Endothelial cell of umbilical vein (primary cell): ENCODE results near the gene TMEM119. TPM values are rescaled to one million over a fixed set of nuclear protein-coding genes. Genes with fewer than 3 reads are reported as not detected.

ENCODE experiments used
- BruUV-seq: library from RNA; stranded (reverse); fragments of 400-500 nt; replicated peaks from 2 replicates; lab custom pipeline; 2021; lab: Mats Ljungman, UMichigan
- CTCF ChIA-PET: fragments of 300-600, 350-600 bp; sonication (Branson Sonifier 250); formaldehyde crosslinking; loops from one replicate; lab custom pipeline; 2021; ENCODE audit warnings: antibody characterized with exemption, inconsistent platforms; lab: Charles Lee
- POLR2A ChIA-PET: fragments of 300-600, 350-600 bp; sonication (Branson Sonifier 250); formaldehyde crosslinking; loops from one replicate; lab custom pipeline; 2021; ENCODE audit warnings: antibody characterized with exemption, inconsistent platforms; lab: Charles Lee
- DNase-seq: peaks from one replicate; pipeline ENCODE4 v3.0.0-alpha.2; 2011; ENCODE audit warnings: low read depth, low spot score
- FAIRE-seq: peaks from 2 replicates; lab custom pipeline; 2011; peaks lifted over from hg19 to GRCh38; lab: Jason Lieb, UNC
- H2AFZ ChIP-seq: 2 replicates; pipeline ENCODE4 v1.6.0; 2012; ENCODE audit warnings: low read depth, low read length, control low read depth, inconsistent platforms
- H3K27ac ChIP-seq: 2 replicates; pipeline ENCODE4 v1.5.1; 2011; ENCODE audit warnings: low read depth, mild to moderate bottlenecking, control low read depth, low read length, moderate library complexity; ENCODE audit not compliant: insufficient read depth
- H3K27me3 ChIP-seq, 2 experiments: 2 replicates each; pipeline versions ENCODE4 v1.6.0 to v1.6.1; 2011; ENCODE audit warnings: low read length in 2 of 2, mixed read lengths in 1 of 2; ENCODE audit not compliant: control insufficient read depth in 2 of 2, insufficient read depth in 2 of 2
- H3K36me3 ChIP-seq, 2 experiments: 2 replicates in 1 of 2; 3 replicates in 1 of 2; pipeline ENCODE4 v1.5.1; 2011; ENCODE audit warnings: low read length in 2 of 2, mild to moderate bottlenecking in 1 of 2, moderate library complexity in 1 of 2; ENCODE audit not compliant: control insufficient read depth in 2 of 2, insufficient read depth in 2 of 2; ENCODE audit errors: extremely low read depth in 1 of 2
- H3K4me1 ChIP-seq: 3 replicates; pipeline ENCODE4 v1.5.1; 2011; ENCODE audit warnings: mild to moderate bottlenecking, low read length; ENCODE audit not compliant: control insufficient read depth, insufficient read depth; ENCODE audit errors: extremely low read depth
- H3K4me2 ChIP-seq: 2 replicates; pipeline ENCODE4 v1.6.1; 2011; ENCODE audit warnings: low read length, control low read depth, mixed read lengths; ENCODE audit not compliant: insufficient read depth
- H3K4me3 ChIP-seq, 3 experiments: fragments of 200-600 bp in 1 of 3; sonication (generic), shearing (Covaris generic) in 1 of 3; replicated peaks in 1 of 3; 2 replicates each; pipeline ENCODE4 v1.5.1; 2011 to 2016; ENCODE audit warnings: control low read depth in 3 of 3, low read length in 3 of 3, mild to moderate bottlenecking in 2 of 3, inconsistent platforms in 1 of 3, low read depth in 1 of 3, moderate library complexity in 1 of 3; ENCODE audit not compliant: insufficient read depth in 1 of 3
- H3K79me2 ChIP-seq: 2 replicates; pipeline ENCODE4 v1.6.0; 2012; ENCODE audit warnings: low read length, inconsistent platforms; ENCODE audit not compliant: control insufficient read depth, insufficient read depth
- H3K9ac ChIP-seq: replicated peaks from 2 replicates; pipeline ENCODE3; 2011; ENCODE audit warnings: low read length, control low read depth; ENCODE audit not compliant: insufficient read depth; ENCODE audit errors: extremely low read depth
- H3K9me1 ChIP-seq: replicated peaks from 3 replicates; pipeline ENCODE4 v1.6.0; 2011; ENCODE audit warnings: mild to moderate bottlenecking, low read length; ENCODE audit not compliant: control insufficient read depth, insufficient read depth; ENCODE audit errors: extremely low read depth
- H3K9me3 ChIP-seq: replicated peaks from 2 replicates; pipeline ENCODE4 v1.5.1; 2012; ENCODE audit warnings: low read length, inconsistent platforms; ENCODE audit not compliant: control insufficient read depth, insufficient read depth
- H4K20me1 ChIP-seq: replicated peaks from 2 replicates; pipeline ENCODE3; 2011; ENCODE audit warnings: mild to moderate bottlenecking, low read length; ENCODE audit not compliant: control insufficient read depth, insufficient read depth; ENCODE audit errors: extremely low read depth
- CTCF ChIP-seq, 2 donors: IDR thresholded peaks; 1 replicate in 1 of 2; 2 replicates in 1 of 2; pipeline ENCODE4 v1.5.1; 2011; ENCODE audit warnings: low read length in 2 of 2, mild to moderate bottlenecking in 2 of 2, moderate library complexity in 2 of 2, control low read depth in 1 of 2, inconsistent platforms in 1 of 2, low read depth in 1 of 2; ENCODE audit not compliant: insufficient read depth in 1 of 2; ENCODE audit errors: extremely low read depth in 1 of 2
- EZH2 ChIP-seq: IDR thresholded peaks from 2 replicates; pipeline ENCODE4 v1.6.1; 2012; ENCODE audit warnings: borderline replicate concordance, low read depth, mild to moderate bottlenecking, moderate library complexity, low read length, inconsistent platforms; ENCODE audit not compliant: severe bottlenecking
- FOS ChIP-seq: IDR thresholded peaks from 2 replicates; pipeline ENCODE4 v1.6.1; 2011; ENCODE audit warnings: mild to moderate bottlenecking, low read length, moderate library complexity, borderline replicate concordance; ENCODE audit not compliant: insufficient read depth
- GATA2 ChIP-seq: IDR thresholded peaks from 2 replicates; pipeline ENCODE4 v1.7.0; 2011; ENCODE audit warnings: low read depth, mild to moderate bottlenecking, moderate library complexity, mixed read lengths, low read length; ENCODE audit not compliant: insufficient read length, insufficient read depth
- JUN ChIP-seq: IDR thresholded peaks from 2 replicates; pipeline ENCODE4 v1.6.1; 2011; ENCODE audit warnings: borderline replicate concordance, low read depth; ENCODE audit not compliant: insufficient read length, insufficient read depth
- MAX ChIP-seq: IDR thresholded peaks from 2 replicates; pipeline ENCODE4 v1.6.1; 2011; ENCODE audit not compliant: insufficient read depth, insufficient read length
- MYC ChIP-seq: IDR thresholded peaks from one replicate; pipeline ENCODE4 v1.6.1; 2011; ENCODE audit warnings: mild to moderate bottlenecking, low read depth, low read length
- POLR2A ChIP-seq: IDR thresholded peaks from 2 replicates; pipeline ENCODE4 v1.6.1; 2012; ENCODE audit warnings: low read depth, mild to moderate bottlenecking, control low read depth, low read length
- POLR2AphosphoS5 ChIP-seq: IDR thresholded peaks from 2 replicates; pipeline ENCODE4 v1.6.1; 2012; ENCODE audit warnings: low read depth, mild to moderate bottlenecking, control low read depth, low read length, moderate library complexity; ENCODE audit not compliant: insufficient read depth
- dilution Hi-C: fragments of 300-500 bp; cut with MboI; formaldehyde crosslinking; loops from one replicate; pipeline ENCODE4 v1.15.0; 2019; ENCODE audit warnings: low sequenced_read_pairs; ENCODE audit not compliant: extremely low pct_ligation_motif_present
- intact Hi-C: fragments of 100-400 bp; cut with micrococcal nuclease; formaldehyde crosslinking; loops from one replicate; pipeline ENCODE4 v1.10.0; 2022
- polyA plus RNA-seq, 4 experiments: library from polyadenylated mRNA; depleted of rRNA in 3 of 4; stranded (reverse) in 3 of 4; unstranded in 1 of 4; fragments of >200 nt; gene quantifications; 2 replicates each; pipeline versions ENCODE4 v1.2.1 to v1.2.3, GENCODE V29; 2011 to 2012; ENCODE audit warnings: missing spikeins in 1 of 4
- total RNA-seq: library from RNA; stranded (reverse); gene quantifications from 2 replicates; pipeline ENCODE4 v1.2.3, GENCODE V29; 2021

TMEM119 gene
- total and polyA plus RNA-seq, 2 donors (not counting 3 experiments of a cell fraction or from before 2014, with no cell fraction given) = not detected

DNA sequence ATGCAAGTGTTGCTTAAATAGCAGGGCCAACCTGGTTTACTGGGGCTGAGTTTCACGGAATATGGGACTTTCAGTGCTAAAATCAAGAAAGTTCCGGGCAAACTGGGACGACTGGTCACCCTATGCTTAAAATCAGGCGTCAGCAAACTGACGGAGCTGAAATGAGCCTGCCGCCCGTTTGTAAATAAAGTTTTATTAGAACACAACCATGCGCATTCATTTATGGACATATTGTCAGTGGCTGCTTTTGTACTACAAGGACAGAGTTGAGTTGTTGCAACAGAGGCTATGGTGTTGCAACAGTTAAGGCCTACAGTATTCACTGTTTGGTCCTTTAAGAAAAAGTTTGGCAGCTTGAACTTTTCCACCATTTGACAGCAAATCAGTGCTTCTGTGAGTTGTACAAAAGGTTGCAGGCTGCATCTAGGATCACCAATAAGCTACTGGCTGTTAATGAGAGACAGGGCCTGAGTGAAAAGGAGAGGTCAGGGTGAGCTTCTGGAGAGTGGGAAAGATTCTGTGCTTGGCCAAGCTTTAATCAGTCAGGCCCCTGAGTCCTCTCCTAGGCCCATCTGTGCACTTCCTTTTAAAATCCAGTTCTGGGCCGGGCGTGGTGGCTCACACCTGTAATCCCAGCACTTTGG lies 22.5 kb upstream of the TMEM119 start:
- dilution Hi-C loops (no loop called here), intact Hi-C loops (no loop called here)
- Histone ChIP-seq H3K27me3 (no peaks in the 10 kb centered on the region), H3K4me2 (no peak overlapping the region), H3K9ac (no peak overlapping the region), H3K79me2 (no peaks in the 10 kb centered on the region), H3K36me3 (no peaks in the 10 kb centered on the region), H3K4me1 (peaks cover 13% of the 10 kb centered on the region), H3K4me3 (no peak overlapping the region), H3K27ac (no peak overlapping the region), H2AFZ (no peak overlapping the region), H3K9me3 (no peaks in the 10 kb centered on the region), H4K20me1 (no peaks in the 10 kb centered on the region), H3K9me1 (no peaks in the 10 kb centered on the region)
- CTCF ChIA-PET = interaction anchor here (0.7 to 4.3 kb wide), 7 partner anchors 12 to 473 kb away, joined by 3 to 48 read pairs (median 3); partner anchors contain the start of gene ALKBH2
- TF ChIP-seq POLR2AphosphoS5 (no peak), POLR2A (no peak), GATA2 (no peak), MAX (no peak), FOS (no peak), JUN (no peak), MYC (no peak), EZH2 (no peak), CTCF (IDR thresholded peaks at IDR 0.05; ENCODE audit: extremely low read depth in 1 of 2, insufficient read depth in 1 of 2, low read depth in 1 of 2, low read length in 2 of 2) (no peak)
- DNase-seq (no peak), FAIRE-seq (no peak)
- BruUV-seq = no TSS peak
- POLR2A ChIA-PET = no interaction called here
